ES-I3 (cell line): ENCODE measurements around the gene ALKBH3.

Experiments
- H3K36me3 ChIP-seq: 2 replicates; pipeline ENCODE4 v1.6.1; 2013; ENCODE audit warnings: mild to moderate bottlenecking, low read length, control low read depth, moderate library complexity; ENCODE audit not compliant: insufficient read depth
- H3K4me1 ChIP-seq: 2 replicates; pipeline ENCODE4 v1.6.1; 2013; ENCODE audit warnings: mild to moderate bottlenecking, control low read depth, low read length; ENCODE audit not compliant: insufficient read depth
- H3K9ac ChIP-seq: 2 replicates; pipeline ENCODE4 v1.6.1; 2013; ENCODE audit warnings: low read depth, mild to moderate bottlenecking, low read length, moderate library complexity
- H3K9me3 ChIP-seq: 2 replicates; pipeline ENCODE4 v1.6.1; 2013; ENCODE audit warnings: mild to moderate bottlenecking, low read length, moderate library complexity; ENCODE audit not compliant: control insufficient read depth, insufficient read depth

ALKBH3 gene

GRCh38 chr11:43947003-43947500 lies 66.4 kb downstream of the ALKBH3 start:
- no peaks in the 10 kb centered on the region for H3K36me3 ChIP-seq
- no peaks in the 10 kb centered on the region for H3K4me1 ChIP-seq
- H3K9me3 ChIP-seq: no peaks in the 10 kb centered on the region
- H3K9ac ChIP-seq: no peak overlapping the region

GRCh38 chr11:43947815-43948214 lies 67.2 kb downstream of the ALKBH3 start:
- Histone ChIP-seq H3K4me1 (no peaks in the 10 kb centered on the region), H3K9me3 (no peaks in the 10 kb centered on the region), H3K36me3 (no peaks in the 10 kb centered on the region), H3K9ac (no peak overlapping the region)

- H3K9me3 ChIP-seq: no peaks in the 10 kb centered on the region
- H3K4me1 ChIP-seq: peaks cover 2% of the 10 kb centered on the region; the same call in 1 of the 2 replicates
- no peak overlapping the region for H3K9ac ChIP-seq
- H3K36me3 ChIP-seq: no peaks in the 10 kb centered on the region
These were observed 68.0 kb downstream of the ALKBH3 start for GRCh38 chr11:43948341-43949225.

GRCh38 chr11:43950311-43950855 lies 69.8 kb downstream of the ALKBH3 start:
- Histone ChIP-seq H3K4me1 (peaks cover 11% of the 10 kb centered on the region), H3K9ac (no peak overlapping the region), H3K9me3 (no peaks in the 10 kb centered on the region), H3K36me3 (no peaks in the 10 kb centered on the region)

- Histone ChIP-seq H3K36me3 (no peaks in the 10 kb centered on the region), H3K4me1 (peaks cover 14% of the 10 kb centered on the region), H3K9ac (no peak overlapping the region), H3K9me3 (no peaks in the 10 kb centered on the region)
These were observed 70.6 kb downstream of the ALKBH3 start for GRCh38 chr11:43951231-43951630.

- Histone ChIP-seq H3K36me3 (no peaks in the 10 kb centered on the region), H3K4me1 (peaks cover 14% of the 10 kb centered on the region), H3K9me3 (no peaks in the 10 kb centered on the region), H3K9ac (no peak overlapping the region)
These were observed 71.4 kb downstream of the ALKBH3 start for GRCh38 chr11:43952020-43952400.

GRCh38 chr11:43952401-43953342 lies 72.0 kb downstream of the ALKBH3 start:
- Histone ChIP-seq H3K4me1 (peaks cover 17% of the 10 kb centered on the region), H3K9me3 (no peaks in the 10 kb centered on the region), H3K36me3 (no peaks in the 10 kb centered on the region), H3K9ac (no peak overlapping the region)

- H3K9me3 ChIP-seq: no peaks in the 10 kb centered on the region
- H3K36me3 ChIP-seq: no peaks in the 10 kb centered on the region
- H3K4me1 ChIP-seq: peaks cover 21% of the 10 kb centered on the region
- H3K9ac ChIP-seq: no peak overlapping the region
These were observed 72.9 kb downstream of the ALKBH3 start for GRCh38 chr11:43953521-43953920.

- Histone ChIP-seq H3K9me3 (no peaks in the 10 kb centered on the region), H3K4me1 (peaks cover 24% of the 10 kb centered on the region), H3K9ac (no peak overlapping the region), H3K36me3 (no peaks in the 10 kb centered on the region)
These were observed 73.6 kb downstream of the ALKBH3 start for GRCh38 chr11:43954241-43954640.

- Histone ChIP-seq H3K4me1 (peaks cover 28% of the 10 kb centered on the region), H3K9ac (no peak overlapping the region), H3K9me3 (no peaks in the 10 kb centered on the region), H3K36me3 (no peaks in the 10 kb centered on the region)
These were observed 74.9 kb downstream of the ALKBH3 start for GRCh38 chr11:43955381-43956118.

- Histone ChIP-seq H3K9me3 (no peaks in the 10 kb centered on the region), H3K4me1 (peaks cover 35% of the 10 kb centered on the region), H3K9ac (no peak overlapping the region), H3K36me3 (no peaks in the 10 kb centered on the region)
These were observed 76.9 kb downstream of the ALKBH3 start for GRCh38 chr11:43957571-43957970.

GRCh38 chr11:43959321-43959995 lies 78.8 kb downstream of the ALKBH3 start:
- Histone ChIP-seq H3K4me1 (peaks cover 26% of the 10 kb centered on the region), H3K9me3 (no peaks in the 10 kb centered on the region), H3K9ac (no peak overlapping the region)

More at GRCh38 chr11:43959321-43959995, 78.8 kb downstream of the ALKBH3 start:
- H3K36me3 ChIP-seq: no peaks in the 10 kb centered on the region
